RCC 7860 (cell line): Measurements from ENCODE around the gene DTD1.

Source experiments
- DNase-seq: peaks from one replicate; pipeline ENCODE4 v3.0.0-alpha.2; 2015; ENCODE audit warnings: low spot score
- FAIRE-seq: peaks from 2 replicates; lab custom pipeline; 2012; peaks lifted over from hg19 to GRCh38; lab: Jason Lieb, UNC

The DTD1 gene

DNA sequence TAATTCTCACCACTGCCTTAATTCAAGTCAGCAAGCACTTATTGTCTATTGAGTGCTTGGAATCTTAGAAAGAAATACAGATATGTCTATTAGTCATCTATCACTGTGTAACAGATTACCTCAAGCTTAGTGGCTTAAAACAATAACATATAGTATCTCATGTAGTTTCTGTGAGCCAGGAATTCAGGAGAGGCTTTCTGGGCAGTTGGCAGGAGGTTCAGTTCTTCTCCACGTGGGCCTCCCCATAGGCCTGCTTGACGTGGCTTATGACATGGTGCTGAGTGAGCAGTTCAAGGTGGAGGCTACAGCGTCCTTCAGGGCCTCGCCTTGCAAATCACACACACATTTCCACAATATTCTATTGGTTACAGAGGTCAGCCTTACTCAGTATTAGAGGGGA, 69.7 kb downstream of the DTD1 start:
- DNase-seq (no peak), FAIRE-seq (no peak)

DNA sequence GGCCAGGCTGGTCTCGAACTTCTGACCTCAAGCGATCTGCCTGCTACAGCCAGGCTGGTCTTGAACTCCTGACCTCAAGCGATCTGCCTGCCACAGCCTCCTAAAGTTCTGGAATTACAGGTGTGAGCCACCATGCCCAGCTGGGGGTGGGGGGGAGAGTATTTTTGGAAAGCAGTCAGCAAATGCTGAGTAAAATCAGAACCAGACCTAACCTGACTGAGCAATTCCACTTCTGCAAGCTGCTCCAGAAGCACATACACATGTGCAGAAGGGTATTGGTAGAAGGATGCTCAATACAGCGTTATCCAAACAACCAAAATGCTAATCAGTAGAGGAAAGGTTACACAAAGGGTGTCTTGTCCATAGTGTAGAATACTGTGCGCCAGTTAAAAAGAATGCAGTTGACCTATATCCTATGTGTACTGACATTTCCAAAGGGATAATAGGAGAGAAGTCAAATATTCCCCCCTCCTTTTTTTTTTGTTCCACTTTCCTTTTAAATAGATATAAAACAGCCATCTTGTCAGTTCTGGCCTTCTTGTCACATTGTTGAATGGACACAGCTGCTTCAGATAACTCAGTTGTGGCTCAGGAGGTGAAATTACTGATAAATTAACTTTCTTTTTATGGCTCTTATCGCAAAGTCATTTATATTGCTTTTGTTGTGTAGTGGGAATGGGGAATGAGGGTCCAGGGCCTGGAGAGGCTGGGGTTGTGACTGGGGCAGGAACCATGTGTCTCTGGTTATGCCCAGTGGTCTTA, 74.6 kb downstream of the DTD1 start:
- FAIRE-seq: no peak
- DNase-seq: no peak

GRCh38 chr20:18663932-18664331, 76.1 kb downstream of the DTD1 start:
- FAIRE-seq (no peak), DNase-seq (no peak)

- DNase-seq (no peak), FAIRE-seq (no peak)
Measured at GRCh38 chr20:18665135-18665534, 77.3 kb downstream of the DTD1 start.

DNA sequence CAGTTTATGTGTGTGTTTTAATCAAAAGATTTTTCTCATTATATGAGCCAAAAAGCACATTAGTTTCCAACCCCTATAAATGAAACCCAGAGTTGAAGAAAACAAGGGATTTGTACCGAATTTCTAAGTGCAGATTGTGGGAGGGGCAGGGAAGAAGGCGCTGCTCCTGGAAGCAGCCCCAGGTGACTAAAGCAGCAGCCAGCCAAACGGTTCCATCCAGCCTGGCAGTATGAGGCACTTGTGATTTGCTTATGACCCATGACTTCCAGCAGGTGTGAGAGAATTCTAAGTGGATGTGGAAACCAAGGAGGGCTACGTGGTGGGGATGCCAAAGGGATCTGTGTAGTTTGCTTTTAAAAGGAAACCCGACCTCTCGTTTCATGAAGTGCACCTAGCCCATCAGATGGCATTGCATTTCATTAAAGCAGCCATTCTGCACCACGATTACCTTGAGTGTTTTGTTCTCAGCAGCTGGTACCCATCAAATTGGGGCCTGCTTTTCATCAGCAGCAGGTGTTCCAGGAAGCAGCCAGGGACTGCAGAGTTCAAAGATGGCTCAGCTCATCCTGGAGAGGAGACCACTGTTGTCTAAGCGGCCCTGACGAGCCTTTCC, 79.1 kb downstream of the DTD1 start:
- DNase-seq: no peak
- FAIRE-seq: no peak

DNA sequence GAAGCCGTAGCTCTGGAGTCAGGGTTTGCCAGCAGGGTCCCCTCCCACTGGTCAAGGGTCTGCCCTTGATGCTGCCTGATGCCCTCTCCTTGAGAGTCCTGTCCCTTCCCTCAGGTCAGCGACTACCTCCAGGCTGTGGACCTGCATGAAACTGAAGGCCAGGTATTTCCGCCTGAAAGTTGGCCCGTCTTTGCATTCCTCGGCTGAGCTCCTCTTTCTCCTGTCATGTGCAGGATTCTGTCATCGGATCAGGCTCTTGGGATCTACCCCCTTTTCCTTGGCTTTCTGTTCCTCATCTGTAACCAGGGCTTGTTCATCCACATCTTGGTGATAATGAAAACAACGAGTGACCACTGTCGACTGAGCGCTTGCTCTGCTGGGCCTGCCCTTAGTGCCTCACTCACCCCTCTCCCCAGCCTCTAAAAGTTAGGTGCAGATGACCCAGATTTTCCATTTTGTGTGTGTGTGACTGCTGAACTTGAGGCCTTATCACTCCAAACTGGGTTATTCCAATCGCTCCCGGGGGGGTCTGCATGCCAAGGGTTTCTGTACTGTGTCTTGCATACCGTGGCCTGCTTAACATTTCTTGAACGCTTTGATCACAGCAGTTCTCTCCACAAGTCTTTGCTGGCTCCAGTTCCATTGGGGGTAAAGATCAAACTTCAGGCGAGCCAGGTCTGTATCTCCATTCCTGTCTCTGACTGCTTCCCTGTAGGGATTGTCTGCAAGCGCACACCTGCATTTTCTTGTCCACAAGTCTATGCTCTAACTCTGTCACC, 81.6 kb downstream of the DTD1 start:
- DNase-seq (no peak), FAIRE-seq (no peak)

DNA sequence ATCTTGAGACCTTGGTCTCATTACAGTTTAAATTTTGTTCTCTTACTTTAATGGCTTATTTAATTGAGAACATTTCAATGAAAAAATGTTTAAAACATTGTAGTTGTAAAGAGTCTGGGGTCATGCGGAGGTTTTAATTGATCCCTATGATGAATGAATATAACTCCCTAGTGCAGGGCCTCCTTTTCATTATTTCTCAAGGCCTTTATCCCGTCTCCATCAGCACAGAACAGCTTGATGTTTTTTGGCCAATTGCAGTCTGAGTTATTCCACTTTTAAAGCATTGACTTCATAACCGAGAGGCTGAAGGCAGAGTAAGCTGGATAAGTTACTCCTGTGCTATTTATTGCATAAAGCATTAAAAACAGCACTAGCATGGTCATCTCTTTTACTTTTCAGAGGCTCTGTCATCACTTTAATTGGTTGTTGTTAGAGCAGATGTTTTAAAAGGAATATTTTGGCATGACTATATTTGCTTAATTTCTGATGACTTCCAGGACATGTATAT, 83.4 kb downstream of the DTD1 start:
- DNase-seq (no peak), FAIRE-seq (no peak)

- DNase-seq (no peak), FAIRE-seq (no peak)
Measured at GRCh38 chr20:18672834-18673233, 85.0 kb downstream of the DTD1 start.

DNA sequence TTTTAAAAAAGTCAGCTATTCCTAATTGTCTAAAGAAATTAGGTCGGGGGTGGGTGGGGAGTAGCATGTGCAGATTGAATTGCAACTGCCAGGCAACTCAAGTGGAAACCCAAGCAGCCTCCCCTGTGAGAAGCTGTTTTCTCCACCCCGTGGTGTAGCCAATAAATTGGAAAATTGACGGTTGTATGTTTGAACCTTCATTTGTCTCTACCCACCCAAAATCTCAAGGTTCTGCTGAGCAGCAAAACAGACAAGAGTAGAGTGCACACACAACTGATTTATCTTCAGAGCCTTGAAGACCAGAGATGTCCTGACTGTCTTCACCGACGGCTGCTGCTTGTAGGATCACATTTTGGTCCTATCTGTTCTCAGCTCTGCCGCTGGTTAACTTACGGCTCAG, 88.5 kb downstream of the DTD1 start:
- no peak for FAIRE-seq
- no peak for DNase-seq

GRCh38 chr20:18677126-18677525, 89.3 kb downstream of the DTD1 start:
- DNase-seq (no peak), FAIRE-seq (no peak)

DNA sequence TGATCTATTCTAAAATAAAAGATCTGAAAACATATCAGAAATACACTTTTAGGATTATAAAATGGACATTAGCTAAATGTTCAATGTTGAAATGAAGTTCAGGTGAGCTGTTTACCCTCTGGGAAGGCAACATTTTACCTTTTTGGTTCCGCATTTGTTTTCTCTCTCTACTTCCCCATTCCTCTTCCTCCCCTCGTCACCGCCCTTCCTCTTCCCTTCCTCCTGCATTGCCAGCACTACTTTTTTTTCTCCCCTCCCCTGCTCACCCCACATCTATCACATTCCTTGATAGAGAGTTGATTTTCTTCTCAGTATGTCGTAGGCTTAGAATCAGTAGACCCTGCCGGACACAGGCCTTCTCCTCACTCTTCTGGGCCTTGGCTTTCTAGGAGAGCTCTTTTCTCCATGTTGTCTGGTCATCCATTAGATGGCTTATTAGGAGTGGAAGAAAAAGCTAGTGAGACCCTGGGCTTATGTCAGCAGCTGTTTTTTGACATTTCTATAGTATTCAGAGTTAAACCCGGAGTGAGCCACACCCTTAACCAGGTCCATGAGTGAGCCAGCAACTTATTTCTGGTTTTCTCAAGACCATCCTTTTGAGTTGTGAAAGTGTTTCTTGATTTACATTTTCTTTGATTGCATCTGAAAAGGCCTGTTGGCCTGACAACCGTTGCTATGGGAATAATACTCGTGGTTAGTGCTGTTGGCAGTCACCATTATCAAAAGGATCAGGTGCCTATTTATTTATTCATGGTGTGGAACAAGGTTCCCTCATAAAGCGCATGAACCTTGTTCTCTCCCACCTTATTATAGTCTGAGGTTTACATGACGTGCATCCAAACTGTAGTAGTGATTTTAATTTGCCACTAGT, 90.9 kb downstream of the DTD1 start:
- FAIRE-seq: no peak
- no peak for DNase-seq

DNA sequence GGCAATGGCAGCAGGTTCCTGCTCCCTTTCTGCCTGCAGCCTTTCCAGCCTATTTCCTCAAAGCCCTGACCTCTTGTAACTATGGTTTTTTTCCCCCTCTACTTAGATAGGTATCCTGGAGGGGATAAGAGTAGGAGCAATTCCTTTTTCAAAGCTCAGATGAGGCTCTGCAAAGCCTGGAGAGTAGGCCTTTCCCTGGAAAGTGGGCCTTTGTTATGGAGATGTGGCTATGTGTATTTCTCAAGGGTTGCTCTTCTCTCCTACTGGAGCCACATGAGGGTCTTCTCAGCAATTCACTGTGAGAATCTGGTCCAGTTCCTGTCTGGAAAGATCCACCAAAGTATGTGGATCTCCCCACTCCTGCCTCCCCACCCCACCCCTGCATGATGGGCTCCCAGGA, 96.0 kb downstream of the DTD1 start:
- FAIRE-seq (no peak), DNase-seq (no peak)

- no peak for FAIRE-seq
- DNase-seq: no peak
Measured at GRCh38 chr20:18684775-18685174, 96.9 kb downstream of the DTD1 start.

- no peak for FAIRE-seq
- no peak for DNase-seq
Measured at GRCh38 chr20:18685406-18685805, 97.6 kb downstream of the DTD1 start.

DNA sequence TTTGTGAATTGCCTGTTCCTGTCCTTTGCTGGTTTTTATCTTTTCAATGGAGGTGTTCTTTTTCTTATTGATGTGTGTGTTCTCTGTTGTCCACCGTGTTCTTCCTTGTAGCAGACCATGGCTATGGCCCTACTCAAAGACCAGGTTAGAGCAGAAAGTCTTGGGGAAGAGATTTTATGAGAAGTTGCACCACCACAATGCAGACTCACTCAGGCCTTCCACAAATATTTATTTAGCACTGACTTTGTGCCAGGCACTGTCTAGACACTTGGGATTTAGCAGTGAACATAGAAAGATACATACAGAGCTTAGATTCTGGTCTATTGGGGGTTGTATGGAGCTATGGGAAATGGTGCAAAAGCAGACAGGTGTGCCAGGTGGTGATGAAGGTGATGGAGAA, 98.8 kb downstream of the DTD1 start:
- FAIRE-seq: no peak
- DNase-seq: no peak

- FAIRE-seq: no peak
- DNase-seq: no peak
Measured at GRCh38 chr20:18688676-18689075, 100.8 kb downstream of the DTD1 start.

GRCh38 chr20:18689557-18689956, 101.7 kb downstream of the DTD1 start:
- FAIRE-seq (no peak), DNase-seq (no peak)

- no peak for FAIRE-seq
Measured at GRCh38 chr20:18692447-18692846, 104.6 kb downstream of the DTD1 start.

GRCh38 chr20:18694071-18694470, 106.2 kb downstream of the DTD1 start:
- DNase-seq: no peak
- FAIRE-seq: no peak

More at GRCh38 chr20:18692447-18692846, 104.6 kb downstream of the DTD1 start:
- no peak for DNase-seq

DNA sequence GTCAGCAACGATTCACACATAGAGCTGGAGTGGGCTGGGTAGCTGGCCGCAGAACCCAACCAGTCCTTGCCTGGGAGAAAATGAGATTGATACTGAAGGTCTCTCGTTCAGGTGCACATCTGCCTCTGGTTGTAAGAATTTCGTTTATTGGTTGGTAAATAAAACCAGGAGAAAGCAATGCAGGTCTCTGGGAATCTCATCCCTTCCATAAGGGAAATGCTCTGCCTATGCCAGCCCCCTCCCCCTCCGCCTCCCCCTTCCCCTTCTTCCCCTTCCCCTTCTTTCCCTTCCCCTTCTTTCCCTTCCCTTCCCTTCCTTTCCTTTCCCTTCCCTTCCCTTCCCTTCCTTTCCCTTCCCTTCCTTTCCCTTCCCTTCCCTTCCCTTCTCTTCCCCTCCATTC, 107.3 kb downstream of the DTD1 start:
- no peak for FAIRE-seq
- no peak for DNase-seq
